ENCODE measurements around the gene TNFSF8. TPM values are rescaled to one million over a fixed set of nuclear protein-coding genes. Genes with fewer than 3 reads are reported as not detected.

Gene TNFSF8
- total RNA-seq, 4 donors from 2014 or later, result 3.2 to 7.1 (median 6.6) TPM

DNA sequence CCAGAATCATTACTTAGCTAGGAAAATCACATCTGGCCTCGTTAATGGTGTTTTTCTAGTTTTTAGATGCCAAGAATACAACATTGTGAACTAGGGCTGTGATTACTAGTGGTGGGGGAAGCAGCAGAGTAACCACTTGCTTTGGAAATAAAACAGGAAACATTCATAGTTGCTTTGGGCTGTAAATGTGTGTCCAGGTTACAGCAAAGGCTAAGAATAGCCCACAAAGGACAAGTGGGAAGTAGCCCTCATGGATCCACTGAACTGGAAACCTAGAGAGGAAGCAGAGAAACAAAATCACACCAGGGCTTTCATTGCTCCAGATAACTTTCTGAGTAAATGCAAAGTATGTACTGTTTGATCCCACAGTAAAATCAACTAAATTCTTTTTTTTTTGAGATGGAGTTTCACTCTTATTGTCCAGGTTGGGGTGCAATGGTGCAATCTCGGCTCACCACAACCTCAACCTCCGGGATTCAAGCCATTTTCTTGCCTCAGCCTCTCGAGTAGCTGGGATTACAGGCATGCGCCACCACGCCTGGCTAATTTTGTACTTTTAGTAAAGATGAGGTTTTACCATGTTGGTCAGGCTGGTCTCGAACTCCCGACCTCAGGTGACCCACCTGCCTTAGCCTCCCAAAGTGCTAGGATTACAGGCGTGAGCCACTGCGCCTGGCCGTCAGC is 68.3 kb downstream of the TNFSF8 start:
- DNase-seq (ENCODE audit: low spot score) (no peak), ATAC-seq (ENCODE audit: low FRiP score) (no peak)
- TF ChIP-seq, protein P1, sequence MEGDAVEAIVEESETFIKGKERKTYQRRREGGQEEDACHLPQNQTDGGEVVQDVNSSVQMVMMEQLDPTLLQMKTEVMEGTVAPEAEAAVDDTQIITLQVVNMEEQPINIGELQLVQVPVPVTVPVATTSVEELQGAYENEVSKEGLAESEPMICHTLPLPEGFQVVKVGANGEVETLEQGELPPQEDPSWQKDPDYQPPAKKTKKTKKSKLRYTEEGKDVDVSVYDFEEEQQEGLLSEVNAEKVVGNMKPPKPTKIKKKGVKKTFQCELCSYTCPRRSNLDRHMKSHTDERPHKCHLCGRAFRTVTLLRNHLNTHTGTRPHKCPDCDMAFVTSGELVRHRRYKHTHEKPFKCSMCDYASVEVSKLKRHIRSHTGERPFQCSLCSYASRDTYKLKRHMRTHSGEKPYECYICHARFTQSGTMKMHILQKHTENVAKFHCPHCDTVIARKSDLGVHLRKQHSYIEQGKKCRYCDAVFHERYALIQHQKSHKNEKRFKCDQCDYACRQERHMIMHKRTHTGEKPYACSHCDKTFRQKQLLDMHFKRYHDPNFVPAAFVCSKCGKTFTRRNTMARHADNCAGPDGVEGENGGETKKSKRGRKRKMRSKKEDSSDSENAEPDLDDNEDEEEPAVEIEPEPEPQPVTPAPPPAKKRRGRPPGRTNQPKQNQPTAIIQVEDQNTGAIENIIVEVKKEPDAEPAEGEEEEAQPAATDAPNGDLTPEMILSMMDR (IDR thresholded peaks at IDR 0.05), result no peak

DNA sequence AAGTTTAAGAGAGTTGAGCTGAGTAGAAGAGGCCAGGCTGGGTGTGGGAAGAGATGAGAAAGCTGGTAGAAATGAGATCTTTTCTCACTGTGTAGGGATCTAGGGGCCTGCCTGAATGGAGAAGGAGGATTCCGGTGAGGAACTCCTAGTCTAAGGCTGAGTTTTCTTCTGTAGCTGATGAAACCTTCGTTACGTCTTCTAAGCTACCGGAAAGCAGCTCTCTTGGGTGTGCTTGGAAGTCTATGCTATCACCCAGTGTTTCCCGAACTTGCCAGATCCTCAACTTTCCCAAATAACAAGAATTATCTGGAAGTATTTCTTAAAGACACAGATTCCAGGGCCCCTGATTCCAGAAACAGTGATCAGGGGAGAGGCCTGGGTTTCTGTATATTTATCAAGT is 69.1 kb downstream of the TNFSF8 start:
- ATAC-seq (ENCODE audit: low FRiP score), result no peak

DNA sequence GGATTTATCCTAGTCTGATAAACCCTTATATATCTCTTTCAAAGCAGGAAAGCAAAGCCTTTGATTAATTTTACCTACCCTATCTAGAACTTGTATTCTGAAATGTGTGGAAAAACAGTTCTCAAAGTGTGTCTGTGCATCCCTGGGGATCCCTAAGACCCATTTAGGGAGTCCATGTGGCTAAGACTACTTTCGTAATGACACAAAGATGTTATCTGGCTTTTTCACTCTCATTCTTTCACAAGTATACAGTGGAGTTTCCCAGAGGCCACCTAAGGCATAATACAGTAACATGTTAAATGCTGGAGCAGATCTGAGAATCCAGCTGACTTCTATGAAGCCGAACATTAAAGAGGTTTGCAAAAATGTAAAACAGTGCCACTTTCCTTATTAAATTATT is 70.2 kb downstream of the TNFSF8 start:
- TF ChIP-seq, protein P1 (IDR thresholded peaks at IDR 0.05), result no peak
- ATAC-seq (ENCODE audit: low FRiP score) (no peak), DNase-seq (ENCODE audit: low spot score) (no peak)

More for the DNA sequence above, 69.1 kb downstream of the TNFSF8 start:
- DNase-seq (ENCODE audit: low spot score), result no peak
- TF ChIP-seq, protein P1 (IDR thresholded peaks at IDR 0.05), result no peak

DNA sequence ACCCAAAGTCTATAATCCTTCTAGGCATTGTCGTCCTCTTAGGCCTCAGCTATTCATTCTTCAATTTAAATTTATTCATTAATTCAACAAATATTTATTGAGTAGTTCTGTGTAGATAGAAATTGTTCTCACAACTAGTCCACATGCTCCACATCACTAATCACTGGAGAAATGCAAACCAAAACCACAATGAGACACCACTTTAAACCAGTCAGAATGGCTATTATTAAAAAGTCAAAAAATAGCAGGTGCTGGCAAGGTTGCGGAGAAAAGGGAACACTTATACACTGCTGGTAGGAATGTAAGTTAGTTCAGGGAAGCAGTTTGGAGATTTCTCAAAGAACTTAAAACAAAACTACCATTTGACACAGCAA is 73.5 kb downstream of the TNFSF8 start:
- DNase-seq (ENCODE audit: low spot score), result no peak
- ATAC-seq (ENCODE audit: low FRiP score), result no peak
- TF ChIP-seq, protein P1 (IDR thresholded peaks at IDR 0.05), result no peak

DNA sequence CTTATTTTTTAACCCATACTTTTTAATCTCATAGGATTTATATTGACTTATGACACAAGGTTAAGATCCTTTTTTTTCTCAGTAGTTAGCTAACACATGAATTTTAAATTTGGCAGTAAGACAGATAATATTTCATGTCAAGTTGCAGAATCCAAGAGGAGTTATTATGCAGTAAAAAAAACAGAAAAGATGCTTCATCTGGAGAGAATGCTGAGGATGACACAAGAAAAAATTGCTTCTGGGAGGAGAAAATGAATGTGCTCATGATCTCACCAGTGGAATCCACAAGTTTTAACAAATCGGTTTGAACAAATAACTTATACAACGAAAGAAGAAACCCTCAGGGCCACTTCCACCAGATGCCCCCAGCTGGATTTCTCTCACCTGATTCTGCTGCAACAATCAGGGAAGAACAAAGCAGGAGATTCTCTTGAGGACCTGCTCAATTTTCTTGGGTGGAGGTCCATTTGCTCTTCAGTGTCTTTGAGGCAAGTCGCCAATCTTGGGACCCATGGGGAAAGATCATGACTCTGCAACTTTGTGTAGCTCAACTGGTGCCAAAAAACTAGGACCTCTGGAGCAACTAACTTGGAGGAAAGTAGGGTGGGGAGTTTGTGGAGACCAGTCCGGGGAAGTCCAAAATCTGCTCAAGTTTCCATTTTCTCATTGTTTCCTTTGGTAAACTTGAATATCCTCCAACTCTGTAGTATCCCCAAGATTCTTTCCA is 74.0 kb downstream of the TNFSF8 start:
- DNase-seq (ENCODE audit: low spot score), result no peak
- TF ChIP-seq, protein P1 (IDR thresholded peaks at IDR 0.05), result no peak
- ATAC-seq (ENCODE audit: low FRiP score), result peak; percentile 73

DNA sequence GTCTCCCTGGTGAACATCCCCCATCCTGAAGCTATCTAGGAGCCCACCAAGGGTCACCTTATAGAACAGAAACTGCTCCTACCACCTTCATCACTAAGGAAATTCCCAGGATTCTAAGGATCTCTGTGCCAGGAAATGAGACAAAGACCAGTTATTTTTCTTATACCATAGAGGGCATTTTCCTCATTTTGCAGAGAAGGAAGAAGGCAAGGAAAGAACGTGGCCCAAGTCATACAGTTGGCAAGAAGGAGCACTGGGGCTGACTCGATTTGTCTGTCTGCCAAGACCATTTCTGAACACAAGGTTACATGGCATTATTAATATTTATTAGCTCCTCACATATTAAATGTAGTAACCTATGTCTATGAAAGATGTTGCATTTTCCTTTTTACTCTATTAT is 74.9 kb downstream of the TNFSF8 start:
- ATAC-seq (ENCODE audit: low FRiP score), result no peak
- TF ChIP-seq, protein P1 (IDR thresholded peaks at IDR 0.05), result no peak
- DNase-seq (ENCODE audit: low spot score), result no peak
